Activated T-helper 1 cell treated with Interleukin-2 at 50 U/mL for 16 hours (primary cell): ENCODE measurements around the gene LHB.
"Not testable (repeated sequence)": the region's sequence is repeated elsewhere in the genome, so short reads cannot be mapped to it uniquely, and the experiment has no call there.

ENCODE experiments used
- DNase-seq: peaks from one replicate; pipeline ENCODE4 v3.0.0-alpha.2; 2020; ENCODE audit warnings: low read depth

Gene LHB

DNA sequence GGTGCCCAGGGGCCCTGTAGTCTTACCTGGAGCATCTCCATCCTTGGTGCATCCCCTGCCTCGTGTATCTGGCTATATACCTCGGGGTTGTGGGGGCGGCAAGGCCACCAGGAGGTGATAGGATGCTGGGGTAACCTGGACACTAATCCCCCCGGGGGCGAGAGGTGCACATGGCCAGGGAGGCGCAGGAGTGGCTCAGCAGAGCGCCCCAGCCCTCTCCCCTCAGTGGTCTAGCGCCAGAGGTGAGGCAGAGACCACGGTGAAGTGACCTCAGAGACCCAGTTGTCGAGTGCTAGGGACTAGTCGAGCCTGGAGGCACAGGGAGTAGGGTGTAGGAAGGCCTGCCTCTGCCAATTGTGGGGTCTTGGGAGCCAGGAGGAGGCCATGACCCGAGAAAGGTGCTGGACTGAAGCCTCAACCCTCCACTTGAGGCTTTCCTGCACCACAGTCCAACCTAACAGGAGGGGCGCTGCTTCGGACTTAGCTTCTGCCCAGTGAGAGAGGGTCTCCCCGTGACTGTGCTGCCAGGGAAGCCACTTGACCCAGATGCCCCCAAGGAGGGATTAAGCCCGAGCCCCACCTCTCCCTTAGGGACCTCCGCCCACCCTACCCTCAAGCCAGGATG is at the start of gene LHB:
TSS of gene LHB (minus strand) at position 51 of the 625 bp plus-strand sequence. CDS start at position 41, 10 bp downstream.
- DNase-seq = no peak

- DNase-seq = no peak
These were observed 49.1 kb upstream of the LHB start for GRCh38 chr19:49065905-49066512.

GRCh38 chr19:49064768-49065611 is 48.1 kb upstream of the LHB start, which contains the start of gene NTF4:
NTF4 (minus strand) TSS chr19:49064818; CDS start chr19:49061997, 2,821 bp downstream.
- no peak for DNase-seq

DNA sequence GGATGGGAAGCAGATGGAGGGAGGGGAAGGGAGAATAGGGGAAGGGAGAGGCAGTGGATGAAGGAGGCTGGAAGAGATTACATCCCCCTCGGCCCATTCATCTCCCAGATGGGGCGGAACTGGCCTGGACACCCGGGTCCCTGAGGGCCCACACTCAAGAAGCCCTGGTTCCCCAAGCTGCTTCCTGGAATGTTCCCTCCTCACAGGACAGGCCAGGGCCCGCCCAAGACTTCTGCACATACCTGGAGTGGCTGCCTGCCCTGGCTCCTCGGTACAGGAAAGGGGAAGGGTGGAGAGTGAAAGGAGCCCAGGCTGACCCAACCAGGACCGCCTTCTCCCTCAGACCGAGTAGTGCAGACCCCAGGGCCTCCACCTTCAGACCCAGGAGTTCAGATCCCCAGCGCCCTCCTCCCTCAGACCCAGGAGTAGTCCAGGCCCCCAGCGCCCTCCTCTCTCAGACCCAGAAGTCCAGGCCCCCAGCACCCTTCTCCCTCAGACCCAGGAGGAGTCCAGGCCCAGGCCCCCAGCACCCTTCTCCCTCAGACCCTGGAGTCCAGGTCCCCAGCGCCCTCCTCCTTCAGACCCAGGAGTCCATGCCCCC is 47.2 kb upstream of the LHB start:
- DNase-seq = no peak

DNA sequence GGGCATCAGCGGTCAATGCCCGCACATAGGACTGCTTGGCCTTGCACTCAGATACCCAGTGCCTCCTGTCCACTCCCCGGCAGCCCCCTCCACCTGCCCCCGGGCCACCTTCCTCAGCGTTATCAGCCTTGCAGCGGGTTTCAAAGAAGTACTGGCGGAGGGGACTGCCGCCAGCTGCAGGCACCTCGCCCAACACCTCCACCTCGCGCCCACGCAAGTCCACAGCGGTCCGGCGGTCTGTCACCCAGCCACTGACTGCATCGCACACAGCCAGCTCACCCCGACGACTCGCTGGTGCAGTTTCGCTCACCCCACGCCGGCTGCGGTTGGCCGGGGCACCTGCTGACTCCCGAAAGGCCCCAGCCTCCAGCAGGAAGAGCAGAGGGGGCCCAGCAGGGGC is 44.6 kb upstream of the LHB start:
- no peak for DNase-seq

GRCh38 chr19:49061000-49061399 is 44.1 kb upstream of the LHB start:
- DNase-seq = no peak

GRCh38 chr19:49059053-49059452 is 42.2 kb upstream of the LHB start:
- no peak for DNase-seq

DNA sequence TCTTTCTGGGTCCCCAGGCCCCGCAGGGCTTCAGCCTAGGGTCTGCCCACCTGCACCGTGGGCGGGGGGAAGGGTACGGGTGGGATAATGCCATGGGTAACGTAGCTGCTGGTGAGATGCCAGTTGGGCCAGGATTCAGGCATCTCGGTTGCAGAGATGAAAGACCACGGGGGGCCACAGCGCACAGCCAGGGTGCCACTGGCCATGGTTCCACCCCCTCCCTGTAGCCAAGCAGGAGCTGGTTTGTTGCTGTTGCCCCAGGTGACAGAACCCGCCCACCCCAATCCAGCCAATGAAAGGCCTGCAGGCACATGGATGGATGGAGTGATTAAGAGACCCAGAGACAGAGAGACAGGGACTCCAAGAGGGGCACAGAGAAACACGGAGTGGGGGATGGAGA is 41.7 kb upstream of the LHB start:
- no peak for DNase-seq

GRCh38 chr19:49057636-49058234 is 40.8 kb upstream of the LHB start, which contains the start of gene CGB7:
CGB7 (minus strand) TSS chr19:49057749; CDS start chr19:49055375, 2,374 bp downstream.
- no peak for DNase-seq

DNA sequence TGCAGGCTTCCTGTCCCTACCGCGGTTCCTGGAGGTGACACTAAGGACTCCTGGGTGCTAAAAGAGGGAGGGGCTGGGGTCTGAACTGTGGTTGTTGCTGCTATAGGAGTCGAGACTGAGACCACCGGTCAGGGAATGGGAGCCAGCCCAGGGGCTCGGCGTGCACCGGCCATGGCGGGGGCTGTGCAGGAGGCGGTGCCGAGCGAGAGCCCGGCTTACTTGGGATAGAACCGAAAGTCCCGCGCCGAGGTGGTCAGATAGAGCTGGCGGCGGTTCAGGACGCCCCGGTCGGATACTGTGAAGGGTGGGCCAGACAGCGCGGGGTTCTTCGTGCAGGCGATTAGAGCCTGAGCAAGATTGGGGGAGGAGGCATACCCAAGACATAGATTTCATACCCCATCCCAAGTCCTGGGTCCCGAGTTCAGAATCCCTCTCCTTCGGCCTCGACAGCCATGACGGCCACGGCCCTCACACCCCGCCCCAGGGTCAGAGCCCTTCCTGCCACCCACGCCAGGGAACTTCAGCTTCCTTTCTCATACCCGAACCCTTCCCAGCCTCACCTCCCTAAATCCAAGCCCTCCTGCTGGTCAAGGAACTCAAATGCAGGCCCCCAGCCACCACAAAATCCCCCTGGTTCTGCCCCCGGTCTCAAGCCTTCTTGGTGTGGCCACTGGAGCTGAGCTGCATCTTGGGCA is 40.2 kb upstream of the LHB start:
- DNase-seq = not testable (repeated sequence)

DNA sequence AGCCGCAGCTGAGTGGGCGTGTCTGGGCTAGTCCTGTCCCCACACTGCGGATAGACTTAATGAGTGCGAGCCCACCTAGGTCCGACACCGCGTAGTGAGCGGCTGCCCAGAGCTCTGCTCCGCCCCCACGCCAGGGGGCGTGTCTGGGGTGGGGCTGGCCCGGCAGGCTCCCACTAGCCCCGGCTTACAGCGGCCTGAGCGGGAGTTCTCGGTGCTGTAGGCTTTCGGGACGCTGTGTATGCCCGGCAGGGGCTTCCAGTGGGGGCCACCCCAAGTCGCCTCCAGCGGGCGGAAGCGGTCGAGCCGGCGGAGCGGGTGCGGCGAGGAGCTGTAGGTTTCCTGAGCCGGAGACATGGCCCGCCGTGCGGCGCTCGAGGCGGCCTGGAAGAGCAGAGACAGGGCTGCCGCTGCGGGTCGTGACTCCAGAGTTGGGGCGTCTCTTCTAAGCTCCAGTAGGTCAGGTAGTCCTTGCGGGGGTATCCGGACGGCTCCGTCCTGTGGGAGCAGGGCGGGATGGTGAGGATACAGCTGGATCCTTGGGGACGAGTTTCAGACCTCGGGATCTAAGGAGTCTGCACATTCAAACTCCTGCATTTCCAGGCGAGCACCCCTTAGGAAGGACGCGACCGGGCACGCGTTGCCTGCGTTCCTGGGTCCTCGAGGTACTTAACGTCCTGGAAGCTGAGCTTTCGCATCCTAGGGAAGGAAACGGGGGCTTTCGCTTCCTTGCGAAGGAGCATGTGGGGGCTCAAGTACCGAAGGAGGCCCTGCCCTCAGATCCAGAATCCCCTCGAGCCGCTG is 39.4 kb upstream of the LHB start:
- peak; percentile 33 for DNase-seq

DNA sequence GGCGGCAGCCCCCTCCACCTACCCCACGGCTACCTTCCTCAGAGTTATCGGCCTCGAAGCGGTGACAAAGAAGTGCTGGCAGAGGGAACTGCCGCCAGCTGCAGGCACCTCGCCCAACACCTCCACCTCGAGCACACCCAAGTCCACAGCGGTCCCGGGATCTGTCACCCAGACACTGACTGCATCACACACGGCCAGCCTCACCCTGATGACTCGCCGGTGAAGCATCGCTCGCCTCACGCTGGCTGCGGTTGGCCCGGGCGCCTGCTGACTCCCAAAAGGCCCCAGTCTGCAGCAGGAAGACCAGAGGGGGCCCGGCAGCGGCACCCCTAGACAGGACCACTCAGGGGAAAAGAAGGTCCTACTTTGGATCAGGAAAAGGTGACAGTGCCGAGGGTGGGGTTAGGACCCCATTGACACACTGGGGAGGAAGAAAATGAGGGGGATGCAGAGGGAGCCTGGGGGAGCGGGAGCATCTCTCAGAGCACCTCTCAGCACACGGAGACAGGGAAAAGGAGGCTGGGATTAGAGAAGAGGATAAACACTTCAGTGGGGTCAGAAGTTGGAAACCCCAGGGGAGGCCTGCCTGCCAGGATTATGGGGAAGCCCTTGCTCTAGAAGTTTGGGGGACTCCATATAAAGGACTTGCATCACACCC is 33.6 kb upstream of the LHB start:
- DNase-seq = not testable (repeated sequence)

DNA sequence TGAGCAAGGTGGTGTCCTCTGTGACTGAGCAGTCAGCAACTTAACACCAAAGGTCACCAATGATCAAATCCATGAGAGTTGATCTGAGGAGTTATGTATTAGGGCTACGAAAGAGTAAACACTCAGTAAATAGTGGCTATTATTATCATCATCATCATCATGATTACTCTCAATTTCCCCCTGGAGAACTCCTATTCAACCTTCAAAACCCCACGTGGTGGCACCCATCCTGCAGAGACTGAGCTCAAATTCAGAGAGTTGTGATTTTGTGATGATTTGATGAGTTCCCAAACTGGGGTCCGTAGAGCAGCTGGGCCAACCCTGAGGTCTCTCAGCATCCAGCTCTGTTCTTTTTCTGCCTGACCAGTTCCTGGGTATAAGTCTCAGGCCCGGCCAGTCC is 32.9 kb upstream of the LHB start:
- DNase-seq = not testable (repeated sequence)

DNA sequence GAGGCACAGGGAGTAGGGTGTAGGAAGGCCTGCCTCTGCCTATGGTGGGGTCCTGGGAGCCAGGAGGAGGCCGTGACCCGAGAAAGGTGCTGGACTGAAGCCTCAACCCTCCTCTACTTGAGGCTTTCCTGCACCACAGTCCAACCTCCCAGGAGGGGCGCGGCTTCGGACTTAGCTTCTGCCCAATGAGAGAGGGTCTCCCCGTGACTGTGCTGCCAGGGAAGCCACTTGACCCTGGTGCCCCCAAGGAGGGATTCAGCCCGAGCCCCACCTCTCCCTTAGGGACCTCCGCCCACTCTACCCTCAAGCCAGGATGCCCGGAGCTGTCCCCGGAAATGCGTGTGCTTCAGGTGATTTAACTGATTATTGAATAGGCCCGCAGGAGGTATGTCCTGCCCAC is 32.1 kb upstream of the LHB start, which contains the start of gene CGB8:
TSS of gene CGB8 (minus strand) at position 101 of the 400 bp plus-strand sequence. CDS start 372 bp downstream, outside the sequence.
- not testable (repeated sequence) for DNase-seq

- DNase-seq = not testable (repeated sequence)
These were observed 26.7 kb upstream of the LHB start, which contains the start of gene CGB5 for GRCh38 chr19:49043548-49043947. CGB5 (plus strand) TSS chr19:49043848; CDS start chr19:49044210, 362 bp downstream.

- not testable (repeated sequence) for DNase-seq
These were observed 25.8 kb upstream of the LHB start for GRCh38 chr19:49042666-49043065.

DNA sequence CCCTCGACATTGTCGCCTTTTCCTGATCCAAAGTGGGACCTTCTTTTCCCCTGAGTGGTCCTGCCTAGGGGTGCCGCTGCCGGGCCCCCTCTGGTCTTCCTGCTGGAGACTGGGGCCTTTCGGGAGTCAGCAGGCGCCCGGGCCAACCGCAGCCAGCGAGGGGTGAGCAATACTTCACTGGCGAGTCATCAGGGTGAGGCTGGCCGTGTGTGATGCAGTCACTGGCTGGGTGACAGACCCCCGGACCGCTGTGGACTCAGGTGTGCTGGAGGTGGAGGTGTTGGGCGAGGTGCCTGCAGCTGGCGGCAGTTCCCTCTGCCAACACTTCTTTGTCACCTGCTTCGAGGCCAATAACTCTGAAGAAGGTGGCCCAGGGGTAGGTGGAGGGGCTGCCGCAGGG is 25.3 kb upstream of the LHB start:
- DNase-seq = no peak

- not testable (repeated sequence) for DNase-seq
These were observed 22.8 kb upstream of the LHB start for GRCh38 chr19:49039736-49040135.

DNA sequence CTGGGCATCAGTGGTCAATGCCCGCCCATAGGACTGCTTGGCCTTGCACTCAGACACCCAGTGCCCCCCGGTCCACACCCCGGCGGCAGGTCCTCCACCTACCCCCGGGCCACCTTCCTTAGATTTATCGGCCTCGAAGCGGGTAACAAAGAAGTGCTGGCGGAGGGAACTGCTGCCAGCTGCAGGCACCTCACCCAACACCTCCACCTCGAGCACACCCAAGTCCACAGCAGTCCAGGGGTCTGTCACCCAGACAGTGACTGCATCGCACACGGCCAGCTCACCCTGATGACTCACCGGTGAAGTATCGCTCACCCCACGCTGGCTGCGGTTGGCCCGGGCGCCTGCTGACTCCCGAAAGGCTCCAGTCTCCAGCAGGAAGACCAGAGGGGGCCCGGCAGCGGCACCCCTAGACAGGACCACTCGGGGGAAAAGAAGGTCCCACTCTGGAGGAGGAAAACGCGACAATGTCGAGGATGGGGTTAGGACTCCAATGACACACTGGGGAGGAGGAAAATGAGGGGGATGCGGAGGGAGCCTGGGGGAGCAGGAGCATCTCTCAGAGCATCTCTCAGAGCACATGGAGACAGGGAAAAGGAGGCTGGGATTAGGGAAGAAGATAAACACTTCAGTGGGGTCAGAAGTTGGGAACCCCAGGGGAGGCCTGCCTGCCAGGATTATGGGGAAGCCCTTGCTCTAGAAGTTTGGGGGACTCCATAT is 21.8 kb upstream of the LHB start:
- DNase-seq = not testable (repeated sequence)
